GM12892 (cell line): ENCODE data around the gene KIF26B.

Experiments
- POLR2A ChIP-seq: IDR thresholded peaks from 2 replicates; pipeline ENCODE4 v1.6.1; 2011; ENCODE audit warnings: low read depth, low read length, control low read depth
- POLR2AphosphoS5 ChIP-seq: IDR thresholded peaks from 2 replicates; pipeline ENCODE4 v1.6.1; 2011; ENCODE audit warnings: low read depth, low read length, control low read depth

DNA sequence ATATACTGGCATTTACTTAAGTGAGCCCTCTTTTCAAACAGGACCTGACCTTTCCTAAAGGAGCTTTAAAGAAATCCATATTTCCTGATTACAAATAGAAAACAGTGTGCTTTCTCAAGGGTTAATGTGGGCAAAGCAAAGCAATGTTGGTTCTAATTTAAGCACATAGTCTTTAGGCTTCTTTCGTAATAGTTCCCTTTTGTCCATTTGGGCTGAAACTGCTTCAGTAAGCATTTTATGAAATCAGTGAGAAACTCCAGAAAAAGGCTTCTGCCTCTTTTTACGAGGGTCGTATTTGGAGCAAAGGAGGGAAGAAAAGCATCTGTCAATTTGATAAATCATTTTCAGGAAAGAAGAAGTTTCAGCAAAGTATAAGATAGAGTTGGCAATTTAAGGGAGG is 331.2 kb downstream of the KIF26B start:
- TF ChIP-seq POLR2A: no peak
- no peak for TF ChIP-seq POLR2AphosphoS5
